ENCODE results near the gene S100A14.
"Not testable (repeated sequence)": the region's sequence is repeated elsewhere in the genome, so short reads cannot be mapped to it uniquely, and the experiment has no call there.

The S100A14 gene

GRCh38 chr1:153577624-153578051 lies 38.5 kb downstream of the S100A14 start:
- H3K4me3 ChIP-seq (ENCODE audit: low read length), result no peak overlapping the region
- TF ChIP-seq ZNF274 (IDR thresholded peaks at IDR 0.05; ENCODE audit: low read depth, low read length), result no peak

GRCh38 chr1:153577138-153577537 lies 39.0 kb downstream of the S100A14 start:
- TF ChIP-seq ZNF274 (IDR thresholded peaks at IDR 0.05; ENCODE audit: low read depth, low read length), result no peak
- H3K4me3 ChIP-seq (ENCODE audit: low read length), result no peak overlapping the region

GRCh38 chr1:153575497-153575896 lies 40.6 kb downstream of the S100A14 start:
- H3K4me3 ChIP-seq (ENCODE audit: low read length), result not testable (repeated sequence)

GRCh38 chr1:153575081-153575491 lies 41.0 kb downstream of the S100A14 start:
- not testable (repeated sequence) for H3K4me3 ChIP-seq (ENCODE audit: low read length)

DNA sequence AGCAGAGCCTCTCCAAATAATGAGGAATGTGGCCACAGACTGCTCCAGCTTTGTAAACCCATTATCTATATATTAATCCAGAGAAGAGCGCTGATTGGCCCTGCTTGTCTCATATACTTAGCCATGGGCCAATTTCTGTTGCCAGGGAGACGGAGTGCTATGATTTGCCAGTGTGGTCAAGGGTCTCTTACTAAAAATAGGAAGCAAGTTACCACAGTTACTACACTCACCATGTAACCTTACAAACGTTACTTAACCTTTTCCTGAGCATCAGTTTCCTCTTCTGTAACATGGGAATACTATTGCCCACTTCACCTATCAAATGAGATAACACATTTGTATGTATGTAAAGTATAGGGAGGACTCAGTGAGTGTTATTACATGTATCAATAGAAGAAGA lies 42.8 kb downstream of the S100A14 start:
- no peak for TF ChIP-seq ZNF274 (IDR thresholded peaks at IDR 0.05; ENCODE audit: low read depth, low read length)
- no peak overlapping the region for H3K4me3 ChIP-seq (ENCODE audit: low read length)

DNA sequence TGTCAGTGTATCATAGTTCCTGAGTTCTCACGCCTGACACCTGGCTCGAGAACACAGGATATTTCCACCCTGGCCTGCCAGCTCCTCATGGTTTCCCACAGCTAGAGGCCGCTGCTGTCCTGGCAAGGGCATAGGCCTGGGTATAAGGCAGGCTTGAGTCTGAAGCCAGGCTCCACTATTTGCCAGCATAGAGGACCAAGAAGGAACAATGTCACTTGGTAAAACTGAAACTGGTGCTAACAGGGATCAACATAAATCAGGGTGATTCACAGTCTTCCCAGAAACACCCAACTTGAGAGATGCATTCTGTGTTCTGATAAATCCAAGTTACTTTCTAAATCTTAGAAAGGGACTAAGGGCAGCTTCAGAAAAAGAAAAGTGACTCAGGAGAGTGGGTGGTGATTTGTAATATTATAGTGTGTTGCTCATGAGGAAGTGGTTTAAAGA lies 43.5 kb downstream of the S100A14 start:
- no peak overlapping the region for H3K4me3 ChIP-seq (ENCODE audit: low read length)
- no peak for TF ChIP-seq ZNF274 (IDR thresholded peaks at IDR 0.05; ENCODE audit: low read depth, low read length)

- no peak for TF ChIP-seq ZNF274 (IDR thresholded peaks at IDR 0.05; ENCODE audit: low read depth, low read length)
- no peak overlapping the region for H3K4me3 ChIP-seq (ENCODE audit: low read length)
These were observed 44.4 kb downstream of the S100A14 start for GRCh38 chr1:153571706-153572105.

- TF ChIP-seq ZNF274 (IDR thresholded peaks at IDR 0.05; ENCODE audit: low read depth, low read length), result no peak
- H3K4me3 ChIP-seq (ENCODE audit: low read length), result no peak overlapping the region
These were observed 45.3 kb downstream of the S100A14 start for GRCh38 chr1:153570874-153571273.

GRCh38 chr1:153569465-153569864 lies 46.7 kb downstream of the S100A14 start:
- H3K4me3 ChIP-seq (ENCODE audit: low read length), result no peak overlapping the region
- no peak for TF ChIP-seq ZNF274 (IDR thresholded peaks at IDR 0.05; ENCODE audit: low read depth, low read length)

DNA sequence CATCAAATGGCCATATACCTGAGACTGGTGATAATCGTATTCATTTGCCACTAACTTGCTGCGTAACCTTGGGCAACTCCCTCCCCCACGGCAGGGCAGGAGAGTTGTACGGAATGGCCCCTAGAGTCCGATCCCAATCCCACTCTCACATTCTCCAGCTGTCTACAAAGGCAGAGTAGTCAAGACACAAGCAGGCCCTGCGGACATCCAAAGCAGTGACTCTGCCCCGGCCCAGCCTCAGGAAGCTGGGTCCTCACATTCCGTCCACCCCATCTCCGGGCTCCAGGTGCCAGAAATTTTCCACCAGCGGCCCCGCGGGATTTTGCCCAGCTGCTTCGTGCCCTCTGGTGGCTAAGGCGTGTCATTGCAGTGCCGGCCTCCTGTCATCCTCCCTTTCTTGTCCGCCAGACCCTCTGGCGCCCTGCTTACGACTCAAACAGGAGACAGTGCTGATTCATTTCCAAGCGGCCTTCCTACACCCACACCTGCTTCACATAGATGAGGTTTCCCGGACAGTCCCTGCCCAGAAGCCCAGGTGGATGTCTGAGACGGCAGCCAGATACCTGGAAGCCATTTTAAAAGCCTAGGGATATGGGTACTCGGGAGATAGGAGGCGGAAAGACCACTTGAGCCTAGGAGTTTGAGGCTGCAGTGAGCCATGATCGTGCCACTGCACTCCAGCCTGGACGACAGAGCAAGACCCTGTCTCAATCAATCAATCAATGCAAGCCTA lies 47.6 kb downstream of the S100A14 start:
- H3K4me3 ChIP-seq (ENCODE audit: low read length), result no peak overlapping the region
- TF ChIP-seq ZNF274 (IDR thresholded peaks at IDR 0.05; ENCODE audit: low read depth, low read length), result no peak

- no peak overlapping the region for H3K4me3 ChIP-seq (ENCODE audit: low read length)
- no peak for TF ChIP-seq ZNF274 (IDR thresholded peaks at IDR 0.05; ENCODE audit: low read depth, low read length)
These were observed 48.3 kb downstream of the S100A14 start for GRCh38 chr1:153567621-153568366.

GRCh38 chr1:153566414-153567371 lies 49.4 kb downstream of the S100A14 start:
- TF ChIP-seq ZNF274 (IDR thresholded peaks at IDR 0.05; ENCODE audit: low read depth, low read length), result no peak
- no peak overlapping the region for H3K4me3 ChIP-seq (ENCODE audit: low read length)

DNA sequence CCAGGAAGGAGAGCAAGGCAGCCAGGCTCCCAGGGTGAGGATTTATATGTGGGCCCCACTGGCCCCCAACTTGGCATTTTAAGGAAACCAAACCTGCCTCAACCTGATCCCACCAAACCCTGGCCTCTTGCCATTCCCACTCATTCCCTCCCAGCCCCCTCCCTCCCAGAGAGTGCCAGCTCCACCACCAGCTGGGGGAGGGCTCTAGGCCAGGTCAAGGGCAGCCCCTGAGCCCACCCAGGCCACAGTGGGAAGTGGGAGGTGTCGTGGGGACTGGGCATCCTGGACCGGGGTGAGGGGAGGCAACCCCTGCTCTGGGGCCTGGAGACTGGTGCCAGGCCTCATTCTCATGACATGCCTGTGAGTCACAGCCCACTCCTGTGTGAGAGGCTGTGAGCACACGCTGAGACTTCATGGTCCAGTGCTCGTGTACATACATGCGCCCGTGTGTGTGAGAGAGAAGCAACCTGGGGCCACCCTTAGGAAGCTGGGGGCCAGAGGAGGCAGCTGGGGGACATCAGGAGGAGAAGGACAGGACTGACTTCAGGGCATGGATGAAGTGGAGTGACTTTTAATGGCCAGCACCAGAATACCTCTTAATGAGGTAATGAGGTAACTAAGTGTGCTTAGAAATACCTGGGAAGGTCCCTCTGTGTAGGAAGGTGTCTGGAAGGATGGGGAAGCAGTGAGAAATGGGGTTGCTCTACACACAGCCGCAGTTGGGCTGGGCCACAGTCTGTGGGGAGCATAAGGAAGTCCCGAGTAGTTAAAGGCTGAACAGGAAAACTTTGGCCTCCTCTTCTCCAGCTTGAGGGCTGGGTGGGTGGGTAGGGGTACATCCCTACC lies 50.4 kb downstream of the S100A14 start, which contains the start of gene S100A2:
Gene S100A2, minus strand, starts transcription at position 316 of the 846 bp plus-strand sequence. CDS start 1,967 bp downstream, outside the sequence.
- H3K4me3 ChIP-seq (ENCODE audit: low read length), result no peak within 1 kb of the TSS

More for the DNA sequence above, 50.4 kb downstream of the S100A14 start, which contains the start of gene S100A2:
- TF ChIP-seq ZNF274 (IDR thresholded peaks at IDR 0.05; ENCODE audit: low read depth, low read length), result no peak

Data from GM08714 (cell line).